HUES48 (cell line): ENCODE data around the gene GLI2.

ENCODE experiments used
- H3K27ac ChIP-seq: one replicate; pipeline ENCODE4 v1.7.0; 2013; ENCODE audit warnings: low read depth, low read length, inconsistent platforms
- H3K27me3 ChIP-seq: 2 replicates; pipeline ENCODE4 v1.6.1; 2013; ENCODE audit warnings: mild to moderate bottlenecking, low read length; ENCODE audit not compliant: control insufficient read depth, insufficient read depth
- H3K36me3 ChIP-seq: 2 replicates; pipeline ENCODE4 v1.6.1; 2013; ENCODE audit warnings: low read length; ENCODE audit not compliant: control insufficient read depth, insufficient read depth
- H3K4me1 ChIP-seq: 2 replicates; pipeline ENCODE4 v1.6.1; 2013; ENCODE audit warnings: mild to moderate bottlenecking, low read length; ENCODE audit not compliant: control insufficient read depth, insufficient read depth
- H3K4me3 ChIP-seq: 2 replicates; pipeline ENCODE4 v1.5.1; 2013; ENCODE audit warnings: mild to moderate bottlenecking, low read depth, low read length
- H3K9ac ChIP-seq: 2 replicates; pipeline ENCODE4 v1.6.1; 2013; ENCODE audit warnings: mild to moderate bottlenecking, low read depth, low read length, moderate library complexity
- H3K9me3 ChIP-seq: 2 replicates; pipeline ENCODE4 v1.6.1; 2013; ENCODE audit warnings: low read length; ENCODE audit not compliant: control insufficient read depth, insufficient read depth

Gene GLI2

DNA sequence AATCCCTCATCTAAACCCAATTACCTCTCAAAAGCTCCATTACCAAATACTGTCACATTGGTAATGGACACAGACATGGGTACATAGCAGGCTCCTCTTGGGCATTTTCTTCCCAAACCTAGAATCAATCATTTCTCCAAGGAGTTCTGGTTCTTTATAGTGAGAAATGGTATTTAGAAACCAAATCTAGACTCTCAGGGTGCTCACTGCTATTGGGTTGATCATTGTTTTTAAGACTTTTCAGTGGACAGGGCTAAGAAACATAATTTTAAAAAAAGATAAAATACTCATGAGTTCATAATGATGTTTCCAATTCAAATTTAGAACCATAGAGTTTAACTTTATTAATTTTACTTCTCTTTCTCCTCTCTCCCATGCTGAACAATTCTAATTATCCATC lies 9.4 kb upstream of the GLI2 start:
- Histone ChIP-seq H3K9me3 (peaks cover 4% of the 10 kb centered on the region; the same call in 1 of the 2 replicates), H3K36me3 (no peaks in the 10 kb centered on the region), H3K27me3 (peaks cover 14% of the 10 kb centered on the region; the same call in 1 of the 2 replicates), H3K4me1 (peaks cover 17% of the 10 kb centered on the region), H3K27ac (no peak overlapping the region), H3K9ac (no peak overlapping the region), H3K4me3 (no peak overlapping the region)

DNA sequence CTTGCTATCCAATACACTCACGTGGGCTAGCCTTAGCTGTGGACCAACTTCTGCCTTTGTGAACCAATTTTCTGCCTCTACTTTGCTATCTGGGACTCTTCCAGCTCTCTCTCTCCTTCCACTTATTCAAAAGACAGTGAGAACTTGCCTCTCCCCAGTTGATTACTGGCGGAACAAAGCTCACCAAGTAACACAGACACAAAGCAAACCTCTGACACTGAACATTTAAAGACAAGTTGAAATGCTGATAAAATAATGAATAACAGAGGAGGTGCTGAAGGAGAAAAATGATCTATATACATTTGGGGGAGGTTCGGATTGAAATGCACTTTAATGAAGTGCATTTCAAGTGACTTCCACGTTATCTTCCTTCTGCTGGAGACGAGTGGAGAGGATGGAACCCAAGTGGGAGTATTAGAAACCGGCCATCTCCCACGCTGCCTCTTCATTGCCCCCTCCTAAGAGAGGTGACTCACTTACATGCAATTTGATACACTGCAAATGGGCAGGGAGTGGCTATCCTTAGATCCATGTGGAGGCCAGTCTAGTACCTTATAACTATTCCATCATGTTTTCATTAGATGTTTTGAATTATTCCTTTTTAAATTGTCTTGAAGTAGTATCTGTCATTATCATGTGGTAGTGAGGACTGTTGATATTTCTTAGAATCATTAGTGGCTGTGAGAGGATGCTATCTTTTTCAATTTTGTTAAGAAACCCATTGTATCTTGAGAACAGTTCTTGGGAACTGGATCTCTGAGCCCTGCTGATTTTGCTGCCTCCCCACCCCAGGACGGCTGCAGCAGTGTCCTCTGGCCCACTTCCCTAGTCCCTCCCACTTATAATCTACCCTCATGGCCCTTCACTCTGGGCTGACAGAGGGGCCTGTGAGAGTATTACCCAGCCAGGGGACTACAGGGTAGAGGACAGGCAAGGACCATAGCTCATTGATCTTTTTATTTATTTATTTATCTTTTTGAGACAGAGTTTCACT lies 6.0 kb upstream of the GLI2 start:
- Histone ChIP-seq H3K4me3 (no peak overlapping the region), H3K27ac (no peak overlapping the region), H3K4me1 (peaks cover 14% of the 10 kb centered on the region; the same call in 1 of the 2 replicates), H3K36me3 (no peaks in the 10 kb centered on the region), H3K9ac (no peak overlapping the region), H3K9me3 (peaks cover 4% of the 10 kb centered on the region; the same call in 1 of the 2 replicates), H3K27me3 (0 out of 2 replicates have a peak, but pooled peaks cover 3% of the 10 kb centered on the region)

DNA sequence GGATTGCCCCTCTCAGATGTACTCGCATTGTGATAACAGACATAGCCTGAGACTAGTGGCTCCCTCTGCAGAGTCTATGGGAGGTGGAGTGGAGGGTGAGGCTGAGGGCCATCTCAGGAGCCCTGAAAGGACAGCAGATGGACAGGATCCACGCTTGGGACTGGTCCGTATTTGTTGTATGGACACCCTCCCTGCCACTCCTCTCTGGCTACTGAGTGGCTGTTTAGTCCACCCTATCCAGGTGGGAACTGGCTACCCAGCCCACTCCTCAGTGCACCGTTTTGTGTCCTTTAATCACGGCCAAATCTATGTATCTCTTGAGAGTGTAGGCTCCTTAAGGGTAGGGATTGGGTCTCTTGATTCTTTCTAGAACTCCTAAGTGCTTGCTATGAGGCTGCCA lies 4.5 kb upstream of the GLI2 start:
- H3K27ac ChIP-seq, result no peak overlapping the region
- peaks cover 1% of the 10 kb centered on the region; the same call in 1 of the 2 replicates for H3K9me3 ChIP-seq
- no peaks in the 10 kb centered on the region for H3K36me3 ChIP-seq
- 0 out of 2 replicates have a peak, but pooled peaks cover 3% of the 10 kb centered on the region for H3K27me3 ChIP-seq
- H3K4me3 ChIP-seq, result no peak overlapping the region
- peaks cover 14% of the 10 kb centered on the region; the same call in 1 of the 2 replicates for H3K4me1 ChIP-seq
- H3K9ac ChIP-seq, result no peak overlapping the region

DNA sequence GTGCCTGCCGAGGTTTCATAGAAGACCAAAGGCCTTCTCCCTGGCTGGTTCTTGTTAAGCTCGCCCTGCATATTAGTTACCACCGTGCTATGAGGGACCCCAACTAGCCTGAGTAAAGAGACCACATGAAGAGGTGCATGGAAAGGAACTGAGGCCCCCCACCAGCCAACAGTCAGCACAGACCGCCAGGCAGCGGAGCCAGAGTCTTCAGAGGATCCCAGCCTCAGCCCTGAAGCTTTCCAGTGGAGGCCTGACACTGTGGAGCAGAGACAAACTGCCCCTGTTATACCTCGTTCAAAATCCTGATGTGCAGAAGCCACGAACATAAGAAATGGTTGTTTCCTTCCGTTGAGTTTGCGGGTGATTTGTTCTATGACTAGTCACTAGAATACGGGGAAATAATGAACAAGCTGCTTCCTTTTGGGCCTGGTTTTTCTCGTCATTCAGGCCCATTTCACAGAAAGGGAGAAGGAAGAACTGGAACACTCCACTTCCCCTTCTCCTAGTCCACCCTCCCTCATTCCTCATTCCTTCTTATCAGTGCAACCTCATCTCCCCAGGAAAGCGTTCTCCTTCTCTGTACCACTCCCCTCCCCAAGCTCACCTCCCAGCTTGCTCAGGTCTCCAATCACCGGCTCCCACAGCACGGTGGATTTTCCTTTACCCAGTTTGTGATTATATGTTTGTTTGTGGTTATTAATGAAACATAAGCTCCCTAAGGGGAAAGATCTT lies 3.0 kb upstream of the GLI2 start:
- Histone ChIP-seq H3K9ac (no peak overlapping the region), H3K9me3 (no peaks in the 10 kb centered on the region), H3K27me3 (0 out of 2 replicates have a peak, but pooled peaks cover 3% of the 10 kb centered on the region), H3K36me3 (no peaks in the 10 kb centered on the region), H3K27ac (no peak overlapping the region), H3K4me1 (peaks cover 14% of the 10 kb centered on the region; the same call in 1 of the 2 replicates), H3K4me3 (no peak overlapping the region)

DNA sequence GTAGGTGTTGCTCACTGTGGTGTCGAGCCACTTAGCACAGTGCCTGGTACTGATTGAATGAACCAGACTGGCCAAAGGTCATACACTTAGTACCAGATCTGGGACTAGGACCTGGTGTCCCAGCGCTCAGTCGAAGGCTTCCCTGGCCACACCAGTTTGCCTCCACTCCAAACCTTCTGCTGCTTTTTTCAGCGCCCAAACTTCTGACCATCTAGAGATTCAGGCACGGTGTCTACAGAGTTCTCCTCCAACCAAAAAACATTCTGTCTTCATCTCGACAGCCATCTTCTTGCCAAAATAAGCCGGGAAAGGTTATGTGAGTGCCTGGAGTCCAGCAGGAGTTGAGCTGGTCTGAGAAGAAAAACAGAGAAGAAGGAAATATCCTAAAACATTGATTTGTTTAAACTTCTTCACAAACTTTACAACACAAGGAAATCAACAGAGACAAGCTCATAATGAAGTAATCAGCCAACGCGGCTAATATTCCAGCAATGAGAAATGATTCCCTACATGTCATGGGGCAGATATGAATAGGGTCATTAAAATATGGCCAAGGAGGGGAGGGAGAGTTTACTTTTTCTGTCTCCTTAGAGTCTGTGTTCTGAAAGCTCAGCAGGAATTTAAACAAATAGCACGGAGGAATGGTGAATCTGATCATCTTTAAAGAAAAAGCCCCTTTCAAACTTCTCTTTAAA lies 2.3 kb upstream of the GLI2 start:
- Histone ChIP-seq H3K27ac (no peak overlapping the region), H3K4me1 (peaks cover 19% of the 10 kb centered on the region), H3K36me3 (no peaks in the 10 kb centered on the region), H3K27me3 (0 out of 2 replicates have a peak, but pooled peaks cover 3% of the 10 kb centered on the region), H3K9ac (no peak overlapping the region), H3K9me3 (no peaks in the 10 kb centered on the region), H3K4me3 (no peak overlapping the region)

DNA sequence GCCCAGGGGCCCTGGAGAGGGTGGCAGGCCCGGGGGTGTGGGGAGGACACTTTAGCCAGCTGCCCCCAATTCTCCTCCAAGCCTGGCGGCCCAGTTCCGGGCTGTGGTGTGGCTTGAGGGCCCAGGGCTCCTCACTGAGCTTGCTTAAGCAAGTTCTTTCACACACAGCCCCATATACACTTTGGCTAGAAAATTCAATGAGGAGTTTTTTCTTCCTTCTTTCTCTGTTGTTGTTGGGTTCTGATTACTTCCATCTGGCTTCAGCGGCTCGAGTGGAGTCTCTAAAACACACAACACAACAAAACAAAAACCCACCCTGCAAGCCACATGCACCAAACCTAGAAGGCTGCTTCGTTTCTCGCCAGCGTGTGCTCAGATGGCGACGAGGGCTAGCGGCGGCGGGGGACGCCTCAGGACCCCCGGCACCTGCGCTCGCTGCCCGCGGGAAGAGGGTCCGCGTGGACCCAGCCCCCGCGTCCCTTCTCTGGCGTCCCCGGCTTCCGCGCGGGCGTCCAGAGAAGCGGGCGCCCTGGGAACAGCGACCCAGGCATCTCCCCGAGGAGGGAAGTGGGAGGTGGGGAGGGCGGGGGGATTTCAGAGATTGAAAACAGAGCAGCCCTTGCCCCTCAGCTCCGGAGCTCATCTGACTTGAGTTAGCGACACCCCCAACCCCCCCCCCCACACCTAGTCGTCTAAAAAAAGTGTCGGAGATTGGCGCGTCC lies 577 bp upstream of the GLI2 start:
- H3K27me3 ChIP-seq, result 0 out of 2 replicates have a peak, but pooled peaks cover 3% of the 10 kb centered on the region
- no peaks in the 10 kb centered on the region for H3K36me3 ChIP-seq
- peaks cover 30% of the 10 kb centered on the region for H3K4me1 ChIP-seq
- peak overlapping the region; percentile 97 for H3K27ac ChIP-seq
- H3K9me3 ChIP-seq, result no peaks in the 10 kb centered on the region
- peak overlapping the region; percentile 85 for H3K4me3 ChIP-seq
- H3K9ac ChIP-seq, result peak overlapping the region; percentile 39; the same call in 1 of the 2 replicates

DNA sequence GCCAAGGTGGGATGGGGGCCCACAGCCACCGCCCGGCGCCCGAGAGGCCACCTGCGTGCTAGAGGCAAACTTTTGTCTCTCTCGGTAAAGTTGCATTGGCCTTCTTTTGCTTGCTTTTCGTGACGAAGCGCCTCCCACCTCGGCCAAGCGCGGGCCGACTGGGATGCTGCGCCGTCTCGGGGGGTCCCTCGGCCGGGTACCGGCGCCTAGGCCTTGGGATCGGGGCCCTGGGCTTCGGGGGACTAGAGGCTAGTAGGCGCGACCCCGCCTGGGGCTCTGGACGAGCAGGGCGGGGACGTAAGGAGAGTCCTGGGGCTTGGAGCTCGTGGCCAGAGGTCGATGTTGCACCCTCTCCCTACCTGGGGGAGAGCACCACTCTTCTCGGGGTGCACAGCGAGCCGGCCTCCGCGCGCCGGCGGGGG lies 545 bp downstream of the GLI2 start:
- peak overlapping the region; percentile 85 for H3K4me3 ChIP-seq
- H3K4me1 ChIP-seq, result peaks cover 41% of the 10 kb centered on the region
- 0 out of 2 replicates have a peak, but pooled peaks cover 3% of the 10 kb centered on the region for H3K27me3 ChIP-seq
- no peaks in the 10 kb centered on the region for H3K9me3 ChIP-seq
- peak overlapping the region; percentile 85 for H3K9ac ChIP-seq
- no peaks in the 10 kb centered on the region for H3K36me3 ChIP-seq
- H3K27ac ChIP-seq, result peak overlapping the region; percentile 97

DNA sequence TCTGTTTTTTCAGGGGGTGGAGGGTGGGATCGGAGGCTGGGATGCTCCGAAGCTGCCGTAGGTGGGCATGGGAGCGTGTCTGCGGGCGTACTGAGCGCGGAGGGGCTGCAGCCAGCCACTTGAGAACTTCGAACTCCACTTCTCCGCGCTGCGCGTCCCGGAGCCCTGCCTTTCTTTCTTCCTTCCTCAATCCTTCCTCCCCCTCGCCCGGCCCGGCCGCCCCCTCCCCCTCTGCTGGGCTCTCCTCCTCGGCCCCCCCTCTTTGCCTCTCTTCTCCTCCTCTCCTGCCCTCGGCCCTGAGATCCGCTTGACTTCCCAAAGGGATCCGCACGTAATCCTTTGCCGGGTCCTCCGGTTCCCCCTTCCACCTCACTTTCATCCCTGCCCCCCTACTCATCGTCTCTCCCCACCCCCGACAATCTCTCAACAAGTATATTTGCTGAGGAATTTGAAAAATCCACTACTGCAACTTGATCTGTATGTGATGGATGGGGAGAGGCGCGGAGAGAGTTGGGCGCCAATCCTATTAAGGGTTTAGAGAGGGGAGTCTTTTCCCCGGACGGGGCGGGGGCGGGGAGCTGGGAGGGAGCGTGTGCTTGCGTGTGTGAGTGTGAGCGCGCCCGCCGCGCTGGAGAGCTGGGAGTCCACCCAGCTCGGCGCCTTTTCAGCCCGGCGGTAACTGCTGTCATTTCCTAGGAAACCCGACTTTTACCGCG lies 1.1 kb downstream of the GLI2 start:
- no peaks in the 10 kb centered on the region for H3K9me3 ChIP-seq
- H3K27me3 ChIP-seq, result 0 out of 2 replicates have a peak, but pooled peaks cover 3% of the 10 kb centered on the region
- peak overlapping the region; percentile 85 for H3K9ac ChIP-seq
- peak overlapping the region; percentile 85 for H3K4me3 ChIP-seq
- peak overlapping the region; percentile 97 for H3K27ac ChIP-seq
- H3K36me3 ChIP-seq, result no peaks in the 10 kb centered on the region
- peaks cover 41% of the 10 kb centered on the region for H3K4me1 ChIP-seq

DNA sequence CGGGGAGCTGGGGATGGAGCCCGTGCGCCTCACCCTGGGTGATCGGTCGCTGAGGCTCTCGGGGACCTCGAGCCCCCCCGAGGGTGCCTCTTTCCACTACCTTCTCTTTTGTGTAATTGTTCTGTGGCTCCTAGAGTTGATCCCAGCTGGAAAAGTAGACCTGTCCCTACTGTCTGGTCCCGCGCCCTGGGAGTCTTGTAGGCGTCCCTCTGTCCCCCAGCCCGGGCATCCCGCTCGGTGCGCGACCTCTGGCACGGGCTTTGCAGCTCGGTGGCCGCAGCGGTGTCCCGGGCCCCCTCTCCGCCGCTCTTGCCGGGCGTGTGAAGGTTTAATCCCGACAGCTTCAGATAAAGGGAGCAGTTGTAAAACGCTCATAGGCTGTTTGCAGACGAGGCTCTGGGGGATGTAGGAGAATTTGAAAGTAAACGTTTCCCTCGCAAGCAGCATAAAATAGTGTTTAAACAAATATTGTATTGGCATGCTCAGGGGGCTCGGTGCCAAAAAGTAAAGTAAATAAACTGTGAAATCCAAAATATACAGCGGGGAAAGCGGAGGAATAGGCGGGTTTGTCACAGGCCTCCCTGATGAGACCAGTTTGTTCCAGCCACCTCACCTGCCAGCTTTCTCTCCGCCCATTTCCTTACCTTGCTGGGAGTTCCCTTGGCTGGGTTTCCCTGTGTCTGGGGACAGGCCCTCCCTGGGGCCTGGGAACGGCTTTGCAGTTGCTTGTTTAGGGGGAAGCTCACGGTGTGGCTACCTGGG lies 1.9 kb downstream of the GLI2 start:
- Histone ChIP-seq H3K9ac (peak overlapping the region; percentile 49), H3K9me3 (no peaks in the 10 kb centered on the region), H3K27me3 (0 out of 2 replicates have a peak, but pooled peaks cover 3% of the 10 kb centered on the region), H3K36me3 (no peaks in the 10 kb centered on the region), H3K4me3 (peak overlapping the region; percentile 85), H3K27ac (peak overlapping the region; percentile 97), H3K4me1 (peaks cover 49% of the 10 kb centered on the region)
